OCI-LY1 (cell line): ENCODE measurements around the gene RTL3.

Source experiments
- EZH2 ChIP-seq: fragments of 200-600 bp; sonication (generic), shearing (Covaris generic); IDR thresholded peaks from 2 replicates; pipeline ENCODE4 v1.8.0; 2017; ENCODE audit warnings: borderline replicate concordance, mixed run types, mild to moderate bottlenecking, antibody characterized with exemption, low read length, moderate library complexity, mixed read lengths
- TF ChIP-seq, protein P1 (sequence below): fragments of 200-600 bp; sonication (generic), shearing (Covaris generic); IDR thresholded peaks from 2 replicates; pipeline ENCODE4 v1.5.1; 2017; ENCODE audit warnings: mild to moderate bottlenecking, antibody characterized with exemption, low read length, moderate library complexity, mixed read lengths

DNA sequence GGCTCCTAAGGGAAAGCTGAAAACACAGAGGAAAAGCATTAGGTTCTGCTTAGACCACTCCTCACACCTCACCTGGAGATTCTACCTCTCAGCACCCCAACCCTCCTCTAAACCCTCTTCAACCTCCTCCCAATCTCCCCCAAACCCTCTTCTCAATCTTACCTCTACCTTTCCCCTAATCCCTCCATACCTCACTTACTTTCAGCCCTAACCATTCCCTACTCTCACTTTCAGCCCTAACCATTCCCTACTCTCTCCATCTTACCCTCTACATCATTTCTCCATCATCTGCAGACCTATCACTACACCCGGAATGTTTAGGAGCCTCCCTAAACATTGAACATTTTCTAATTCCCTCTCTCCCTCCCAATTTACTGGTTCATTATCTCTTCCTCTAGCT is 3.5 kb downstream of the RTL3 start:
- TF ChIP-seq, protein P1, sequence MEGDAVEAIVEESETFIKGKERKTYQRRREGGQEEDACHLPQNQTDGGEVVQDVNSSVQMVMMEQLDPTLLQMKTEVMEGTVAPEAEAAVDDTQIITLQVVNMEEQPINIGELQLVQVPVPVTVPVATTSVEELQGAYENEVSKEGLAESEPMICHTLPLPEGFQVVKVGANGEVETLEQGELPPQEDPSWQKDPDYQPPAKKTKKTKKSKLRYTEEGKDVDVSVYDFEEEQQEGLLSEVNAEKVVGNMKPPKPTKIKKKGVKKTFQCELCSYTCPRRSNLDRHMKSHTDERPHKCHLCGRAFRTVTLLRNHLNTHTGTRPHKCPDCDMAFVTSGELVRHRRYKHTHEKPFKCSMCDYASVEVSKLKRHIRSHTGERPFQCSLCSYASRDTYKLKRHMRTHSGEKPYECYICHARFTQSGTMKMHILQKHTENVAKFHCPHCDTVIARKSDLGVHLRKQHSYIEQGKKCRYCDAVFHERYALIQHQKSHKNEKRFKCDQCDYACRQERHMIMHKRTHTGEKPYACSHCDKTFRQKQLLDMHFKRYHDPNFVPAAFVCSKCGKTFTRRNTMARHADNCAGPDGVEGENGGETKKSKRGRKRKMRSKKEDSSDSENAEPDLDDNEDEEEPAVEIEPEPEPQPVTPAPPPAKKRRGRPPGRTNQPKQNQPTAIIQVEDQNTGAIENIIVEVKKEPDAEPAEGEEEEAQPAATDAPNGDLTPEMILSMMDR: no peak
- no peak for TF ChIP-seq EZH2
